HG03469 (cell line): ENCODE data around the gene CSMD2.

Source experiments
- ATAC-seq: cut with Tn5 transposase; IDR thresholded peaks from one replicate; pipeline ENCODE4 v1.9.1; 2021; ENCODE audit warnings: mild to moderate bottlenecking, moderate library complexity, moderate number of reproducible peaks; ENCODE audit not compliant: unreplicated experiment

The CSMD2 gene

GRCh38 chr1:34013958-34014737, 150.9 kb downstream of the CSMD2 start:
- no peak for ATAC-seq

GRCh38 chr1:34013136-34013535, 151.9 kb downstream of the CSMD2 start:
- no peak for ATAC-seq

GRCh38 chr1:34009340-34009985, 155.6 kb downstream of the CSMD2 start:
- no peak for ATAC-seq

GRCh38 chr1:34007760-34008159, 157.3 kb downstream of the CSMD2 start:
- ATAC-seq: no peak

- no peak for ATAC-seq
These were observed 159.7 kb downstream of the CSMD2 start for GRCh38 chr1:34005309-34005708.

GRCh38 chr1:34002810-34003209, 162.2 kb downstream of the CSMD2 start:
- no peak for ATAC-seq

- ATAC-seq: no peak
These were observed 167.6 kb downstream of the CSMD2 start for GRCh38 chr1:33997127-33998036.

- ATAC-seq: no peak
These were observed 168.7 kb downstream of the CSMD2 start for GRCh38 chr1:33996281-33996680.

GRCh38 chr1:33993301-33993700, 171.7 kb downstream of the CSMD2 start:
- ATAC-seq: no peak

- no peak for ATAC-seq
These were observed 174.7 kb downstream of the CSMD2 start for GRCh38 chr1:33990281-33990680.

- no peak for ATAC-seq
These were observed 176.9 kb downstream of the CSMD2 start for GRCh38 chr1:33988161-33988560.

- no peak for ATAC-seq
These were observed 178.5 kb downstream of the CSMD2 start for GRCh38 chr1:33986390-33987095.

GRCh38 chr1:33985656-33986055, 179.4 kb downstream of the CSMD2 start:
- no peak for ATAC-seq

GRCh38 chr1:33984906-33985565, 180.0 kb downstream of the CSMD2 start:
- no peak for ATAC-seq

- ATAC-seq: no peak
These were observed 182.6 kb downstream of the CSMD2 start for GRCh38 chr1:33982419-33982818.

GRCh38 chr1:33979341-33979740, 185.7 kb downstream of the CSMD2 start:
- no peak for ATAC-seq

- no peak for ATAC-seq
These were observed 189.1 kb downstream of the CSMD2 start for GRCh38 chr1:33975961-33976360.

- no peak for ATAC-seq
These were observed 191.1 kb downstream of the CSMD2 start for GRCh38 chr1:33973799-33974545.

- ATAC-seq: no peak
These were observed 192.2 kb downstream of the CSMD2 start for GRCh38 chr1:33972676-33973395.
